Smooth muscle cell (in vitro differentiated cells): ENCODE results near the gene ADAMTS12. TPM values are rescaled to one million over a fixed set of nuclear protein-coding genes. Genes with fewer than 3 reads are reported as not detected.

Source experiments
- DNase-seq: peaks from one replicate; lab custom pipeline; 2025; ENCODE audit not compliant: unreplicated experiment; lab: John Stamatoyannopoulos, UW
- H2AFZ ChIP-seq: fragments of 200-600 bp; sonication (generic); 2 replicates; pipeline ENCODE4 v1.6.0; 2016; ENCODE audit warnings: antibody characterized with exemption, low read depth, mild to moderate bottlenecking
- H3F3A ChIP-seq: fragments of 200-600 bp; sonication (generic); 2 replicates; pipeline ENCODE4 v1.6.0; 2017; ENCODE audit warnings: antibody characterized with exemption, low read depth
- H3K27ac ChIP-seq: fragments of 200-600 bp; sonication (generic); 2 replicates; pipeline ENCODE4 v1.5.1; 2016; ENCODE audit warnings: low read depth, mild to moderate bottlenecking
- H3K27me3 ChIP-seq: fragments of 200-600 bp; sonication (generic); 2 replicates; pipeline ENCODE4 v1.6.1; 2016; ENCODE audit warnings: low read depth, mild to moderate bottlenecking
- H3K36me3 ChIP-seq: fragments of 200-600 bp; sonication (generic); 2 replicates; pipeline ENCODE4 v1.5.1; 2016; ENCODE audit warnings: low read depth
- H3K4me1 ChIP-seq: fragments of 200-600 bp; sonication (generic); 2 replicates; pipeline ENCODE4 v1.5.1; 2016; ENCODE audit warnings: low read depth
- H3K4me2 ChIP-seq: fragments of 200-600 bp; sonication (generic); 2 replicates; pipeline ENCODE4 v1.6.0; 2016; ENCODE audit warnings: mild to moderate bottlenecking
- H3K4me3 ChIP-seq: fragments of 200-600 bp; sonication (generic); 2 replicates; pipeline ENCODE4 v1.5.1; 2016; ENCODE audit warnings: mild to moderate bottlenecking
- H3K79me2 ChIP-seq: fragments of 200-600 bp; sonication (generic); 2 replicates; pipeline ENCODE4 v1.6.0; 2016; ENCODE audit warnings: low read depth, mild to moderate bottlenecking
- H3K9ac ChIP-seq: fragments of 200-600 bp; sonication (generic); 2 replicates; pipeline ENCODE4 v1.6.0; 2016; ENCODE audit warnings: low read depth
- H3K9me3 ChIP-seq: fragments of 200-600 bp; sonication (generic); replicated peaks from 2 replicates; pipeline ENCODE4 v1.5.1; 2016; ENCODE audit warnings: low read depth
- H4K20me1 ChIP-seq: fragments of 200-600 bp; sonication (generic); 2 replicates; pipeline ENCODE4 v1.6.0; 2016; ENCODE audit warnings: low read depth
- WGBS: methylation state at CpG from one replicate; pipeline ENCODE4 v1.1.7; 2016; ENCODE audit warnings: low lambda C conversion rate; 5-methylcytosine and 5-hydroxymethylcytosine counted together
- polyA plus RNA-seq: library from polyadenylated mRNA; unstranded; fragments of >200 nt; fragmentation: Nextera tagmentation; extraction: Ambion mirVana; gene quantifications from 2 replicates; pipeline ENCODE4 v1.2.1, GENCODE V29; 2016
- total RNA-seq: library from RNA; depleted of rRNA; stranded (reverse); fragments of >200 nt; gene quantifications from 2 replicates; pipeline ENCODE4 v1.2.3, GENCODE V29; 2014
- TF ChIP-seq, protein P1 (sequence below): fragments of 200-600 bp; sonication (generic); IDR thresholded peaks from 2 replicates; pipeline ENCODE4 v1.5.1; 2017; ENCODE audit warnings: borderline replicate concordance, mild to moderate bottlenecking, antibody characterized with exemption; ENCODE audit not compliant: insufficient read depth, poor library complexity, severe bottlenecking

Gene ADAMTS12
- total and polyA plus RNA-seq, 2 experiments from 2014 or later = 34.3 to 84.9 TPM

DNA sequence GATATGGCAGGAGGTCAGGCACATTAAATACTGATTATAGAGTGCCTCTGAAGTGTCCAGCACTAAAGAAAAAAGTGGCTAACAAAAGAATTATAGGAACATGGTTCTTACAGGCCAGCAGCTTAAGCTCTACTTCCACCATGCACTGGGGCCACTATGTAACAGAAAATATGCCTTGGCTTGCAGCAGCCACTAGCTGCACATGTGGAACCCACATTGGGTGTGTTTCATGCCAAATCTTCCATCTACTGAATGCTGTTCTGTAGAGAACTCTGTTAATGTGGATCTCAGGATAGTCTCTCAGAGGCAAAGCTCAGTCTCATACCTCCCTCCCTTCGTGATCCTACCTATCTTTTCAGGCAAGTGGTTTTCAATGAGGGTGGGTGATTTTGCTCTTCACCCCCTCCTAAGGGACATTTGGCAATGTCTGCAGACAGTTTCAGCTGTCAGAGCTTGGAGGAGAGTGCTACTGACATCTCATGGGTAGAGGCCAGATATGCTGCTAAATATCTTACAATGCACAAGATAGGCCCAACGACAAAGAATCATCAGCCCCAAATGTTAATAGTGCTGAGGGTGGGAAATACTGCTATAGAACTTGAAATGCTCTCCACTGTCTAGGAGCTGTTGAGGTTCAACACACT is 232.1 kb downstream of the ADAMTS12 start:
- Histone ChIP-seq H3K4me2 (no peak overlapping the region), H3K9me3 (no peaks in the 10 kb centered on the region), H3K79me2 (no peaks in the 10 kb centered on the region), H3K9ac (no peak overlapping the region), H3K36me3 (peaks cover 12% of the 10 kb centered on the region), H4K20me1 (no peaks in the 10 kb centered on the region), H3K27ac (no peak overlapping the region), H3F3A (no peaks in the 10 kb centered on the region), H2AFZ (no peak overlapping the region), H3K4me3 (no peak overlapping the region), H3K27me3 (no peaks in the 10 kb centered on the region), H3K4me1 (no peaks in the 10 kb centered on the region)
- WGBS = 94% methylated on average over 2 of the region's 2 CpGs
- no peak for DNase-seq
- TF ChIP-seq, protein P1, sequence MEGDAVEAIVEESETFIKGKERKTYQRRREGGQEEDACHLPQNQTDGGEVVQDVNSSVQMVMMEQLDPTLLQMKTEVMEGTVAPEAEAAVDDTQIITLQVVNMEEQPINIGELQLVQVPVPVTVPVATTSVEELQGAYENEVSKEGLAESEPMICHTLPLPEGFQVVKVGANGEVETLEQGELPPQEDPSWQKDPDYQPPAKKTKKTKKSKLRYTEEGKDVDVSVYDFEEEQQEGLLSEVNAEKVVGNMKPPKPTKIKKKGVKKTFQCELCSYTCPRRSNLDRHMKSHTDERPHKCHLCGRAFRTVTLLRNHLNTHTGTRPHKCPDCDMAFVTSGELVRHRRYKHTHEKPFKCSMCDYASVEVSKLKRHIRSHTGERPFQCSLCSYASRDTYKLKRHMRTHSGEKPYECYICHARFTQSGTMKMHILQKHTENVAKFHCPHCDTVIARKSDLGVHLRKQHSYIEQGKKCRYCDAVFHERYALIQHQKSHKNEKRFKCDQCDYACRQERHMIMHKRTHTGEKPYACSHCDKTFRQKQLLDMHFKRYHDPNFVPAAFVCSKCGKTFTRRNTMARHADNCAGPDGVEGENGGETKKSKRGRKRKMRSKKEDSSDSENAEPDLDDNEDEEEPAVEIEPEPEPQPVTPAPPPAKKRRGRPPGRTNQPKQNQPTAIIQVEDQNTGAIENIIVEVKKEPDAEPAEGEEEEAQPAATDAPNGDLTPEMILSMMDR = no peak

DNA sequence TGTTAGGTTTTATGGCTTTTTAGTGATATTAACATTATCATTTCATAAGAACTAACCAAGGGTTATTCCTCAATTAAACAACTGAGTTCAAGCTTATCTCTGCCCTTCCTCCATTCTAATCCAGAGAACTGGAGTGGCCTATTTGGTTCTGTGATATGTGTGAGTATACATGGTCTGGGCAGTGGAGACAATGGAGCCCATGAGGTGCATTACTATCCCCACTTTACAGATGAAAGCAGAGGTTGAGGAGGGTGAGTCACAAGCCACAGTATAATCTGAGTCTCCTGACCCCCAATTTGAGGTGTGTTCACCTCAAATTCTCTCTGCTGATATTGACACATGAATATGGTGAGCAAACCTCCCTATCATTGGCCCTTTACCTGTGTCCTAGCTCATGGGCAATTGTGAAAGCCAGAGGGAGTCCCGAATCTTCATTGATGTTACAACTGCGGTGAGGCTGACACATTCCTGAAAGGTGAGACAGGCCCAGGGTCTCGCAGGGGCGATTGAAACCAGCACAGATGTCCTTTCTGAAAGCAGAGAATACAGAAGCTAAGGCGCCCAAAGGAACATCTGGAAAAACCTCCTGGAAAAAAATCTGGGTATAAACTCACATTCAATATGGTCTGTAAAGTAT is 233.9 kb downstream of the ADAMTS12 start:
- 50% methylated on average over 5 of the region's 5 CpGs for WGBS
- H3K9ac ChIP-seq = no peak overlapping the region

DNA sequence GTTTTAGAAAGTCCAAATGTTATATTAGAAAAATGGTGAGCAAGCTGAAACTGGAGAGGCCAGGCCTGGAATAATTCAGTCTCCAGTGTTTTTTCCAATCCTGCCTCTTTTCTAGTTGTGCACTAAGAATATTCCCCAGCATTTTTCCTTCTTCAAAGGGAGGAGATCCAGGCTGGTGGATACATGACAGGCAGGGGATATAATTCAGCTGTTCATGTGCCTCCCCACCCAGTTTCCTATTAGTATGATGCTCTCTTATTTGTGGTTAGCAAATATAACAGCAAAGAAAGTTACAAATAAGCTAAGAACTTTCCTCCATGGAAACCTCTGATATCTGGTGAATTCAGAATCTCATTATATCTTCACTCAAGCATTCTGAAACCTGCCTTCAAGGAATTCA is 234.6 kb downstream of the ADAMTS12 start:
- H2AFZ ChIP-seq = no peak overlapping the region
- no peaks in the 10 kb centered on the region for H3K79me2 ChIP-seq
- H3K4me3 ChIP-seq = no peak overlapping the region

More for the DNA sequence above, 233.9 kb downstream of the ADAMTS12 start:
- Histone ChIP-seq H3K4me1 (no peaks in the 10 kb centered on the region), H3K36me3 (peaks cover 12% of the 10 kb centered on the region), H3K27ac (peak overlapping the region; percentile 33), H3F3A (no peaks in the 10 kb centered on the region), H3K4me2 (no peak overlapping the region), H3K4me3 (no peak overlapping the region), H3K27me3 (no peaks in the 10 kb centered on the region), H2AFZ (no peak overlapping the region), H3K9me3 (no peaks in the 10 kb centered on the region), H4K20me1 (no peaks in the 10 kb centered on the region), H3K79me2 (no peaks in the 10 kb centered on the region)
- DNase-seq = no peak
- TF ChIP-seq, protein P1 = no peak

More for the DNA sequence above, 234.6 kb downstream of the ADAMTS12 start:
- Histone ChIP-seq H3F3A (peaks cover 2% of the 10 kb centered on the region), H3K36me3 (peaks cover 12% of the 10 kb centered on the region), H3K9me3 (no peaks in the 10 kb centered on the region), H3K27ac (no peak overlapping the region), H3K4me2 (no peak overlapping the region), H4K20me1 (no peaks in the 10 kb centered on the region), H3K27me3 (no peaks in the 10 kb centered on the region), H3K9ac (no peak overlapping the region), H3K4me1 (no peaks in the 10 kb centered on the region)
- DNase-seq = no peak
- TF ChIP-seq, protein P1 = no peak
